ENCODE data around the gene PC. TPM values are rescaled to one million over a fixed set of nuclear protein-coding genes. Genes with fewer than 3 reads are reported as not detected.
"Not testable (repeated sequence)": the region's sequence is repeated elsewhere in the genome, so short reads cannot be mapped to it uniquely, and the experiment has no call there.

PC gene
- total and polyA plus RNA-seq, 8 donors = 7.9 to 27.4 (median 11.4) TPM

GRCh38 chr11:66992041-66992440 is 33.9 kb upstream of the PC start:
- intact Hi-C loops (cut with DNase I) = no loop called here
- DNase-seq (no peak), ATAC-seq (no peak)
- Histone ChIP-seq H3K4me1 (no peaks in the 10 kb centered on the region), H3K27ac (no peak overlapping the region), H3K36me3 (no peaks in the 10 kb centered on the region), H3K4me3 (no peak overlapping the region), H3K9me3 (no peaks in the 10 kb centered on the region), H3K27me3 (no peaks in the 10 kb centered on the region)
- no peak for TF ChIP-seq CTCF (IDR thresholded peaks at IDR 0.05)

GRCh38 chr11:66989360-66989759 is 31.2 kb upstream of the PC start:
- DNase-seq; H3K27me3 ChIP-seq; H3K4me3 ChIP-seq; H3K27ac ChIP-seq; H3K9me3 ChIP-seq; H3K4me1 ChIP-seq; H3K36me3 ChIP-seq; intact Hi-C loops (cut with DNase I); ATAC-seq: not testable (repeated sequence)

- DNase-seq; H3K9me3 ChIP-seq; intact Hi-C loops (cut with DNase I); ATAC-seq; H3K4me1 ChIP-seq; H3K36me3 ChIP-seq; H3K4me3 ChIP-seq; H3K27me3 ChIP-seq; H3K27ac ChIP-seq: not testable (repeated sequence)
Measured at GRCh38 chr11:66988741-66989140, 30.6 kb upstream of the PC start.

DNA sequence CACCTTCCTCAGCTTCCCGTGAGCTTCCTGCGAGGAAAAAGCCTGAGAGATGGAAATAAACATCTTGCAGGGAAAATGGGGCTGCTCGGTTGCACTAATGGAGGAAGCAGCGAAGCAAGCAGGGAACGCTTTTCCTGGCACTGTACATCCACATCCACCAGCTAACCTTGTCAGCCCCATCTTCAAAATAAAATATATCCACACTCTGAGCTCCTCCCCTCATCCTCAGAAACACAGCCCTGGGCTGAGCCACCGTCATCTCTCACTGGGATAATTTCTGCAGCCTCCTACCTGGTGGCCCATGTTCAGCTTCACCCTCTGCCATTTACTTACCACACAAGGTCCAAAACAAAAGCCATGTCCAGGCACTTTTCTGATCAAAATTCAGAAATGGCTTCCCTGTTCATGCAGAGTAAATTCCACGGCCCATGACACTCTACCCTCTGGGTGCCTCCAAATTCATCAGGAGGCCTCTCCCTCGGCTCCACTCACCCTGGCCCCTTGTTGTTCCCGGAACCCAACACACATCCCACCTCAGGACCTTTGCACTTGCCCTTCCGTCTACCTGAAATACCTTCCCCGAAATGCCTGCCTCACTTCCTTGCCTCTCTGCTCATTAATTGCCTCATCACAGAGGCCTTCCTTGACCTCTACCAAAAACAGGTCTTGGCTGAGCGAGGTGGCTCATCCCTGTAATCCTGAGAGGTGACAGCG is 29.9 kb upstream of the PC start:
- Histone ChIP-seq H3K4me1 (no peaks in the 10 kb centered on the region), H3K4me3 (no peak overlapping the region), H3K27me3 (no peaks in the 10 kb centered on the region), H3K27ac (no peak overlapping the region), H3K9me3 (no peaks in the 10 kb centered on the region), H3K36me3 (no peaks in the 10 kb centered on the region)
- intact Hi-C loops (cut with DNase I) = no loop called here
- ATAC-seq (no peak), DNase-seq (no peak)
- no peak for TF ChIP-seq CTCF (IDR thresholded peaks at IDR 0.05)

GRCh38 chr11:66987158-66987620 is 29.0 kb upstream of the PC start:
- intact Hi-C loops (cut with DNase I) = no loop called here
- ATAC-seq = no peak
- DNase-seq = no peak
- no peaks in the 10 kb centered on the region for H3K27me3 ChIP-seq
- no peaks in the 10 kb centered on the region for H3K9me3 ChIP-seq
- H3K27ac ChIP-seq = no peak overlapping the region
- TF ChIP-seq CTCF (IDR thresholded peaks at IDR 0.05) = no peak
- H3K4me3 ChIP-seq = no peak overlapping the region
- H3K36me3 ChIP-seq = no peaks in the 10 kb centered on the region
- H3K4me1 ChIP-seq = peaks cover 0 to 4% of the 10 kb centered on the region in 2 donors

DNA sequence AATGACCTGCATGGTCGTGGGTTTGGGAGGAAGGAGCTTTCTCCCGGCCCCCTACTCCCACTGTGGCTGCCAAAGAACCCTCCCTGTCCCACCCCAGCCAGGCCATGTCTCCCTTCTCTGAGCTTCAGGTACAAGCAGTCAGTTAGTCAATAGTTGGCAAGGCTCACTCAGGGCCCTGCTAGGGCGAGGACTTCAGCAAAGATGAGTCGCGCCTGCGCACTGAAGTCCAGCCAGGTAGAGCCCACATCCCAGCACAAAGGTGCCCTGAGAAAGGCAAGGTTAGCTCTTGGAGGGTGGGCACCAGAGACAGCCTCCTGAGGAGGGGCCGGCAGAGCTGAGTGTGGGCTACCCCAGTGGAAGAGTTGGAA is 28.0 kb upstream of the PC start:
- no peaks in the 10 kb centered on the region for H3K36me3 ChIP-seq
- intact Hi-C loops (cut with DNase I) = no loop called here
- H3K4me1 ChIP-seq = peaks cover 5 to 13% of the 10 kb centered on the region in 2 donors
- H3K27ac ChIP-seq = no peak overlapping the region
- H3K9me3 ChIP-seq = no peaks in the 10 kb centered on the region
- ATAC-seq (no peak), DNase-seq (no peak)
- no peak for TF ChIP-seq CTCF (IDR thresholded peaks at IDR 0.05)
- no peaks in the 10 kb centered on the region for H3K27me3 ChIP-seq
- no peak overlapping the region for H3K4me3 ChIP-seq
